NB4 (cell line): ENCODE measurements around the gene NRARP.

Experiments
- DNase-seq: peaks from one replicate; pipeline ENCODE4 v3.0.0; 2010; ENCODE audit warnings: low read depth
- H3K4me3 ChIP-seq: one replicate; pipeline ENCODE4 v1.5.1; 2011; ENCODE audit warnings: mild to moderate bottlenecking, low read depth, low read length, moderate library complexity
- MAX ChIP-seq: IDR thresholded peaks from 2 replicates; pipeline ENCODE4 v1.6.1; 2011; ENCODE audit warnings: low read depth, low read length
- MYC ChIP-seq: IDR thresholded peaks from 2 replicates; pipeline ENCODE4 v1.6.1; 2011; ENCODE audit warnings: low read depth, low read length
- POLR2A ChIP-seq: IDR thresholded peaks from 2 replicates; pipeline ENCODE4 v1.6.1; 2011; ENCODE audit warnings: mild to moderate bottlenecking; ENCODE audit not compliant: insufficient read length; ENCODE audit errors: extremely low read depth
- TF ChIP-seq, protein P1 (sequence below): IDR thresholded peaks from one replicate; pipeline ENCODE4 v1.5.1; 2012; ENCODE audit warnings: low read depth, low read length

NRARP gene

DNA sequence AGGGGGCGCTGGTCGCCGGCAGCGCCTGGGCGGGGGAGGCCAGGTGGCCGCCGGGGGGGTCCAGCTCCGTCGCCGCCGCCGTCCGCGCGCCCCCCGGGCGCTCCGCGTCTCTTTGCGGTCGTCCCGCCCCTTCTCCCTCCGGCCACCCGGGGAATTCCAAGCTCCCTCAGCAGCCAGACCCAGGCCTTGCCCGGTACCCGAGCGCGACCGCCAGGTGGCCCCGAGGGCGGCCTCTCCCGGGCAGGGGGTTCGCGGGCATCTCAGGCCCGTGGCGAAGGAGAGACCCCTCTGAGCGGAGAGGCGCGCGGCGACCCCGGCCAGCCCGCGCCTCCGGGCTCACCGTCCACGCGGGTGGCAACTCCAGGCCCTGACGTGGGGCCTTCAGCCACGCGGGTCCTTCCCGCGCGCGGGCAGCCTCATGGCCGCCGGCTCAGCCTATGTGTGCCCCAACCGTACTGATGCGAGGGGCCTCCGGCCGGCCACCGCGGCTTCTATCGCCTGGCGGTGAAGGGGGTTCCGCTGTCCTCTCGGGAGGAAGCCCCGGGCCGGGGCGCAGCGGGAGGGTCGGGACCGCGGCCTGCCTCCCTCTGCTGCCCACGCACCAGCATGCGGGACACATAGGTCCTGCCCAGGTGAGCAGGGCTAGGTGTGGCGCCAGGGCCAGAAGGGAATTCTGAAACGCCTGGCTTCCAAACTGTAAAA is 529 bp upstream of the NRARP start:
- peak; percentile 49 for DNase-seq
- peak overlapping the region; percentile 11 for H3K4me3 ChIP-seq
- TF ChIP-seq, protein P1, sequence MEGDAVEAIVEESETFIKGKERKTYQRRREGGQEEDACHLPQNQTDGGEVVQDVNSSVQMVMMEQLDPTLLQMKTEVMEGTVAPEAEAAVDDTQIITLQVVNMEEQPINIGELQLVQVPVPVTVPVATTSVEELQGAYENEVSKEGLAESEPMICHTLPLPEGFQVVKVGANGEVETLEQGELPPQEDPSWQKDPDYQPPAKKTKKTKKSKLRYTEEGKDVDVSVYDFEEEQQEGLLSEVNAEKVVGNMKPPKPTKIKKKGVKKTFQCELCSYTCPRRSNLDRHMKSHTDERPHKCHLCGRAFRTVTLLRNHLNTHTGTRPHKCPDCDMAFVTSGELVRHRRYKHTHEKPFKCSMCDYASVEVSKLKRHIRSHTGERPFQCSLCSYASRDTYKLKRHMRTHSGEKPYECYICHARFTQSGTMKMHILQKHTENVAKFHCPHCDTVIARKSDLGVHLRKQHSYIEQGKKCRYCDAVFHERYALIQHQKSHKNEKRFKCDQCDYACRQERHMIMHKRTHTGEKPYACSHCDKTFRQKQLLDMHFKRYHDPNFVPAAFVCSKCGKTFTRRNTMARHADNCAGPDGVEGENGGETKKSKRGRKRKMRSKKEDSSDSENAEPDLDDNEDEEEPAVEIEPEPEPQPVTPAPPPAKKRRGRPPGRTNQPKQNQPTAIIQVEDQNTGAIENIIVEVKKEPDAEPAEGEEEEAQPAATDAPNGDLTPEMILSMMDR, result peak; percentile 12
- TF ChIP-seq POLR2A, result no peak

- no peak; the same call in 1 of the 2 replicates for TF ChIP-seq MYC
- TF ChIP-seq, protein P1, result no peak
- TF ChIP-seq MAX, result peak; percentile 16; the same call in 1 of the 2 replicates
- TF ChIP-seq POLR2A, result no peak
- H3K4me3 ChIP-seq, result peak overlapping the region; percentile 55
- DNase-seq, result peak; percentile 64
These were observed 757 bp downstream of the NRARP start for GRCh38 chr9:137301081-137301947.

DNA sequence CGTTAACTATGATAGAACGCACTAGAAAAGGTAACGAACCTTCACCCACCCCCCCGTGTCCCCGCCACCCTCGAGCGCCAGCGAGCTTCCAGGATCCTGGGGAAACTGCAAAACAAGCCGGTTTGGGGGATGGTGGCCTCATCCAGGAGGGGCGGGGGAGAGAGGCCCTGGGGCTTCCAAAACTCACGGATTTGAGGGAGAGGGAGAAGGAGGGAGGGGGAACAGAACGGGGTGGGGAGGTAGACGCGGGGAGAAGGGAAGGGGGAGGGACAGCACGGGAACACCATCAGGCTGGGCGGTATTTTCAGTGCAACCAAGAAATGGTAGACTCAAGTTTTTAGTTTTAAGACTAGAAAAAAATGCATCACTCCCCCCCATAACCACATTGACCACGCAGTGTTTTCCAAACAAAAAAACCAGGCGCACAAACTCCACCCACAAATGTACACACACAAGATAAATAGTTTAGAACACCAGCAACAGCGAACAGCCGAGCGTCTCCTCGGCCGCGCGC is 1.4 kb downstream of the NRARP start:
- DNase-seq, result no peak
- TF ChIP-seq MAX (no peak), MYC (no peak), POLR2A (no peak)
- TF ChIP-seq, protein P1, result no peak
- peak overlapping the region; percentile 55 for H3K4me3 ChIP-seq

- no peak overlapping the region for H3K4me3 ChIP-seq
- TF ChIP-seq MYC (no peak), POLR2A (no peak)
- TF ChIP-seq, protein P1, result no peak
- no peak for DNase-seq
These were observed 2.1 kb downstream of the NRARP start for GRCh38 chr9:137299938-137300337.

DNA sequence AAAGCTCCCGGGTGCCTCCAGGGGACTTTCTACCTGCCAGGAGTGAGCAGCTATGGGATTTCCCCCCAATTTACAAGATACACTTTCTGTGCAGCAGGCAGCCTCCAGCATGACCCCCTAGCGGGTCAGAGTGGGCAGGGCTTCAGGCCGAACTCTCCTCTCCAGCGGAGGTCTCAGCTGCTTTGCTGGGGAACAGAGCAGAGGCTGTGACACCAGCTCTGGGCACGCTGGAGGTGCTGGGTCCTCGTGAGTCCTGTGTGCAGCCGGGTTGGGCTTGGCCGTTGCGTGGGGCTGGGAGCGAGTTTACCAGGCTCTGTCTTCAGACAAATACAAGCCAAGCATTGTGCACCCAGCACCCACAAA is 2.9 kb downstream of the NRARP start:
- H3K4me3 ChIP-seq, result no peak overlapping the region
- TF ChIP-seq, protein P1, result no peak
- TF ChIP-seq MAX (no peak), POLR2A (no peak), MYC (no peak)
- no peak for DNase-seq
